CD4-positive, alpha-beta T cell treated with Interleukin-6 for 4 hours (primary cell): ENCODE data around the gene NUP210L.
A peak's percentile ranks its signal among the peaks of the same experiment; 100 is the strongest.
"Not testable (repeated sequence)": the region's sequence is repeated elsewhere in the genome, so short reads cannot be mapped to it uniquely, and the experiment has no call there.

Experiments
- DNase-seq: peaks from one replicate; pipeline ENCODE4 v3.0.0-alpha.2; 2020; ENCODE audit warnings: mixed read lengths

The NUP210L gene

DNA sequence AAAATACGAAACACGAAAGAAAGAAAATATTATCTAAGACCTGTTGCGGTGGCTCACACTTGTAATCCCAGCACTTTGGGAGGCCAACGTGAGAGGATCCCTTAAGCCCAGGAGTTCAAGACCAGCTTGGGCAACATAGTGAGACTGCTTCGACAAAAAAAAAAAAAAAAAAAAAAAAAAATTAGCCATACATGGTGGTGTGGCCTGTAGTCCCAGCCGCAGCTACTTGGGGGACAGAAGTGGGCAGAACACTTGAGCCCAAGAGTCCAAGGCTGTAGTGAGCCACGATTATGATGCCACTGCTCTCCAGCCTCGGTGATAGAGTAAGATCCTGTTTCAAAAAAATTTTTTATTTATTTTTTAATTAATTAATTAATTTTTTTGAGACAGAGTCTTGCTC, 167.3 kb downstream of the NUP210L start:
- no peak for DNase-seq

DNA sequence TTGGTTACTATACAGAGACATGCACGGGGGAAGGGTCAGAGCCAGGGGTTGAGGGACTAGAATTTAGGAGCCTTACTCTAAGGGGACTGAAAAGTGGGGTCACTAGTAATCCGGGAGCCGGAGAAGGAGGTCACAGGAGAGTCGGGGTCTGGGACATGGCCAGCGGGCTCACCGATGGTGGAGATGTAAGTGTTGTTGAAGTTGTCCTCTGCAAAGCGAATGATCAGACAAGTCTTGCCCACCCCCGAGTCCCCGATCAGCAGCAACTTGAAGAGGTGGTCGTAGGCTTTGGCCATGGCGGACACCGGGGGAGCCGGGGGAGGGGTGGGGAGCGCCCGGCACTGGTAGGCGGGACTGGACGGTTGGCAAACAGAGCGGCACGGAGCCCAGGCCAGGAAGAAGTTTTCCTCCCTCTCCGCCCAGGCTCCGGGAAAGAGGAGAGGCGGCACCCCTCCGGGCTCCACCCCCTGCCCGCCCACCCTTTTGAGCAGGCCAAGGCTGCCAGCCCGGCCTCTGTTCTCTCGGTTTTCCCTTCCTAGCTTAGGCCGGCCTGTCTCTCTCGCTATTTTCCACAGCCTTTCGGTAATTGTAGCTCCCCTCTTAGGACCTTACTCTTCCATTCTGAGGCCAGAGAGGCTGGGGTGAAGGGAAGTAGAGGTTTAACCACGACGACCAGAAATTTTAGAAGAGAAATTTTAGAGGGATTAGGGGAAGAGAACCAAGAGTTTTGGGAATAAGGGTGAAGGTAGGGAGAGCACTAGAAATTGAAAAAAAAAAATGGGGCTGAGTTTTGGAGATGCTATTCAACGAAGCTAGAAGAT, 168.7 kb downstream of the NUP210L start, which contains the start of gene RAB13:
Gene RAB13 (minus strand): TSS at position 399 of the 821 bp plus-strand sequence. CDS start 103 bp downstream, at position 296.
- DNase-seq = no peak

DNA sequence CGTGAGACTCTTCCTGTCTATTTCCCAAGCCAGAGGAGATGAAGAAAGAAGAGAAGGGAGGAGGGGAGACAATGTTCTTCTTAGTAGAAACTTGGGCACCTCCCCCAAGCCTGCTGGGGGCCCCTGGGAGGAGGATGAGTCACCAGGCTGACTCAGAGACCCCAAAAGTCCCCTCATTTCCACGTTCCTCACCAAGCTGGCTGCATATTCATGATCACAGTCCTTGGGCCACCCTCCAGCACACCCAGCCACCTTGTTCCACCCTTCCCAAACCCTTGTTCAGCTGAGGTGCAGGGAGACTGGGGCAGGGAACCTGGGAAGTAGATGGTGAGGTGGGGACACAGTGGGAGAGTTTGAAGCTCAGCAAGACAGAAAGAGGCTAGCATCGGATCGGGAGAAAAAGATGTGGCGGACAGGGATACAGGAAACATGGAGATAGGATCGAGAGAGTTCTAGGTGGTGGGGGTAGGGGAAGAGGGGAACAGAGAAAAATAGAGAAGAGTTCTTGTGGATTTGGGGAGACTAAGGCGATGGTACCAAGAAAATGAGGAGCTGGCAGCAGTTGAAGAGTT, 169.4 kb downstream of the NUP210L start:
- DNase-seq = peak; percentile 38

DNA sequence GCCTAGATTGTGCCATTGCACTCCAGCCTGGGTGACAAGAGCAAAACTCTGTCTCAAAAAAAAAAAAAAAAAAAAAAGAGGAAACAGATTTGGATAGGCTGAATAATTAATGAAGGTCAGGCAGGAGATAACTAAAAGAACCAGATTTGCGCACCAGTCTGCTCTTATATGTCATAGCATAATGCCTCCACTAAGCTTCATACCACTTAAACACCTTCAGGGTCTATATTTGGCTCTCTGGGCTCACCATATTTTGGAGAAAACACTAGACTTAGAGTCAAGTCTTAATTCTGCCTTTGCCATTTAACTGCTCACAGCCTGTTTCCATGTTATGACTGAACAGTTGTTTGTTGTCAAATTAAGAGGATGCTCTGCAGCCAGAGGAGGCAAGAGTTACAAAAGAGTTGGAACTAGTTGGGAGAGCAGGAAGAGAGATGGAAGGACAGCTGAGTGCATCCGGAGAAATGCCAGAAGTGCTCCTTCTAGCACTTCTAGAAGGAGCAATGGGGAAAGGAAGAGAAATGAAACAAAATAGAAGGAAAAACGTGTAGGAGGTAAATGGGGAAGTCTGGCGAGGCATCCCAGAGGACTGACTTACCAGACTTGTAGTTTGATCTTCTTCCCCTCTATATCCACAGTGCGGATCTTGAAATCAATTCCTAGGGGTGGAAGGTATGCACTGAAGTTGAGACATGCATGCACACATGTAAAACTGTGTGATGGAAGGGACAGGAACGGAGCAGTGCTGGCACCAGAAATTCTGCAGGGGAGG, 170.6 kb downstream of the NUP210L start:
- no peak for DNase-seq

DNA sequence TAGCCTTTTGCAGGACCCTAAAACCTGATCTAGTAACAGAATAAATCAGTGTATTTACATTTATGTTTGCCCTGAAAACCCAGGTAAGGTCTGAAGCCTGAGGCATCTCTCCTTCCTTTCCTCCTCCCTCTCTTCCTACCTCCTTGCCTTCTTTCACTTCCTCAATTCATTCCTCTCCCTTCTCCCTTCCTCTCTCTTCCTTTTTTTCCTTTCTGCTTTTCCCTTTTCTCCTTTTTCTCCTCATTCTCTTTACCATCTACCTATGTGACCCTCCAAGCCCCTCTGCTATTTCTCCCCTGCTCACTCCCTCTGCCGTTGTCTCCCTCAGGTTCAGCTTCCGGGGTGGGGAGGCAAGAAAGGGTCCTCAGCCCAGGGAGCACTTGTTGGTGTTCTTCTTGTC, 173.1 kb downstream of the NUP210L start:
- not testable (repeated sequence) for DNase-seq

DNA sequence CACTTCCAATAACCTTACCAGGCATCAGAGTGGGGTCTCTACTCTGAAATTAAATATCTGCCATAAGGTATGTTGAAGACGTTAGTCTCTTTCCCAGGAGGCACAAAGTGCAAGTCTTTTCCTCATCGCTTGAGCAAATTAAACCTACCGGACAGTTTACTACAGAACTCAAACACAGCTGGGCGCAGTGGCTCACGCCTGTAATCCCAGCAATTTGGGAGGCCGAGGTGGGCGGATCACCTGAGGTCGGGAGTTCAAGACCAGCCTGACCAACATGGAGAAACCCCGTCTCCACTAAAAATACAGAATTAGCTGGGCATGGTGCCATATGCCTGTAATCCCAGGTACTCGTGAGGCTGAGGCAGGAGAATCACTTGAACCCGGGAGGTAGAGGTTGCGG, 175.8 kb downstream of the NUP210L start:
- DNase-seq = not testable (repeated sequence)

DNA sequence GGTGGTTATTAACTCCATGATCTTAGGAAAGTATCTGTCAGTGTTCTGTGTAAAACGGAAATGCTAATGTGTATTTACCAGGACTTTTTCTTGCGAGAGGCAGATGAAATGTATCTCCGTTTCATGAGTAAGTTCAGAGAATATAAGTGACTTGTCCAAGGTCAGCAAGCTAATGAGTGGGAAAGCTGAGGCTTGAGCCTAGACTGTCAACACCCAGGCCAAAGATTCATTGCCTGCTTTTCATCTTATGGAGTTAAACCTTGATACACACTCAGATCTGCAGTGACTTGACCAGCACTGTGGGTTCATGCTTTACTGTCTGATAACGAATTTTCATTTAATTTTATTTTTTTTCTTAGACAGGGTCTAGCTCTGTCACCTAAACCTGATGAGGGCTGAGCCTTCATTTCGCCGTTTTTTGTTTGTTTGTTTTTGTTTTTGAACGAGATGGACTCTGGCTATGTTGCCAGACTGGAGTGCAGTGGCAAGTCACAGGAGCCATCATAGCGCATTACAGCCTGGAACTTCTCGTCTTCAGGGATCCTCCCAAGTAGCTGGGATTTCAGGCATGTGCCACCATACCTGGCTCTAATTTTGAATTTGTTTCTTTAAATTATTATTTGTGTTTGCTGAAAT, 176.5 kb downstream of the NUP210L start:
- no peak for DNase-seq

DNA sequence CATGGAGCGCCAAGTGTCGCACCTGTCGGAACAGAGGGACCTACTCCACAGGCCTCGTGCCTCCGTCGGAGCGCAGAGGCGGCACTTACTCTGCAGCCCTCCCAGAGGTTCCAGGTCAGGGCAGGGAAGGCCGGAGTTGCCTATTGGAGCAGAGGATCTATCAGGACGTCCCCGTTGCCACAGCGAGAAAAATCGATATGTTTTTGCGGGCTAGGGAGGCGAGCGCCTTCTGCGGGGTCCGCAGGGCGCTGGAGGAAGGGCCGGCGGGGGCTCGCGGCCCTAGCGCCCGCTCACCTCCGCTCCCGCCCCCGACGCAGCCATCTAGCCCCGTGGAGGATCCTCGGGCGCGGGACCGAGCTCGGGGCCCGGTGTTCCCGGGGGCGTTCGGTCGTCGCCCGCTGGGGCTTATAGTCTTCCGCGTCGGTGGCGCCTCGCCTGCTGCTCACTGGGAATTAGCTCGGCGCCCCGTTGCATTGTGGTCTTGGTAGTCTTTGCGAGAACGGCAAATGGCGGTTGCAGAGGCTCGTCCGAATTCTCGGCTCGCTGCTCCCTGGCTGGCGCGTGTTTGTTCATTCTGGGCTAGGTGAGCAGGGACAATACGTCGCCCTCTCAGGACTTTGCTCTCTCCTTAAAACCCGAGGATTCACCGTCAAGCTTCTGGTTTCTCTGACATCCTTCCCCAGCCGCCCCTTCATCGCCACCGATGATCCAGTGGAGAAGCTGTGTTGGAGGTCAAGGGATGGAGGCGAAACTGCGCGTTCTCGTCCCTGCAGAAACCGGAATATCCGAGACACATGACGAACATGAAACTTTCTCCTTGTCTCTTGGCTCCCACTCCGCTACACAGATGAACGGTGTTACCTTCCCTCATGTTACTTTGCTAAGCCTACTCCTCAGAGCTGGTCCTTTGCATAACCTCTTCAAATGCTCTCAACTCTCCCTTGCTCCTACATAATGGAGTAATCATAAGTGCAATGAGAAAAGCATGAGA, 177.3 kb downstream of the NUP210L start, which contains the start of gene JTB:
Gene JTB (minus strand): TSS at position 425 of the 991 bp plus-strand sequence. CDS start 422 bp downstream, at position 3.
- peak; percentile 87 for DNase-seq

DNA sequence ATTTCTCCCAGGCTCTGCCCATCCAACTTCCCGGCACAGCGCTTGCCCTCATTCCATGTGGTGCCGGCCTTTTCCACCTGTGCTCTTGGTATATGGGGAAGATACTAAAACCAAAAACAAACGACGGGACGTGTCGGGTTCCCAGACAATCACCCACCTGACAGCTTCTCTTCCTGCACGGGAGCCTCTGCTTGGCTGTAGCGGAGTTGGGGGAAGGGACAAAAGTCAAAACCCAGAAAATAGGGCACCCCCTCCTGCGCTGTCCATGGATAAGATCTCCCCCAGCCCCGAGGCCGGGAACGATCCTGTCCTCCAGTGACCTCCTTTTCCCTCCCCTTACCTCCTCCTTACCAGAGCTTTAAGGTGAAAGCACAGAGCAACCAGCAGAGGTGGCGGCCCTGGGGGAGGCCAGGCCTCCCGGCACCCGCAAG, 178.0 kb downstream of the NUP210L start:
- DNase-seq = no peak

DNA sequence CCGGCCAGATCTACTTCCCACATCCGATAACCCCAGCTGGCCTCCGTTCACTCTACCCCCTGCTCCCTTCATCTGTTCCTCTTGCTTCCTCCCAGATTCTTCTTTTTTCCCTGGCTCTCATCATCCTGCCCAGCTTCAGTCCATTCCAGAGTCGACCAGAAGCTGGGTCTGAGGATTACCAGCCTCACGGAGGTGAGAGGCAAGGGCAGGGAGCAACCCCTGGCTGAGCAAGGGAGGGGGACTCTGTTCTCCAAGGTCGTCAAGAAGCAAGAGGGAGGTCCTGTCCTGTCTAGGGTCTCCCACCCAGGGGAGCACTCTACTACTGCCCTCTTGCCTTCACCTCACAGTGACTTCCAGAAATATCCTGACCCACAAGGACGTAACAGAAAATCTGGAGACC, 181.3 kb downstream of the NUP210L start:
- DNase-seq = no peak

DNA sequence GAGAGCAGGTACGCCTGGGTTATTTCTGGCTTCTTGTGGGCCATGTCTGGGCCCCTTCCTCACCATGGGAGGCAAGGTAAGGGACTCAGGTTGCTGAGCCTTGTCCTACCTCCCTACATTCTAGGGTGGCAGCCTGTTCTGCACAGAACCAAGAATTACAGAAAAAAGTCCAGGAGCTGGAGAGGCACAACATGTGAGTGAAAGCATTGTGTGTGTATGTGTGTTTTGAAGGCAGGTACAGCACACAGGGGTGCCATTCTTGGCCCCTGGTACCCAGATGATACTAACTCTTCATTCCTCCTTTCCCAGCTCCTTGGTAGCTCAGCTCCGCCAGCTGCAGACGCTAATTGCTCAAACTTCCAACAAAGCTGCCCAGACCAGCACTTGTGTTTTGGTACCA, 181.8 kb downstream of the NUP210L start:
- no peak for DNase-seq

DNA sequence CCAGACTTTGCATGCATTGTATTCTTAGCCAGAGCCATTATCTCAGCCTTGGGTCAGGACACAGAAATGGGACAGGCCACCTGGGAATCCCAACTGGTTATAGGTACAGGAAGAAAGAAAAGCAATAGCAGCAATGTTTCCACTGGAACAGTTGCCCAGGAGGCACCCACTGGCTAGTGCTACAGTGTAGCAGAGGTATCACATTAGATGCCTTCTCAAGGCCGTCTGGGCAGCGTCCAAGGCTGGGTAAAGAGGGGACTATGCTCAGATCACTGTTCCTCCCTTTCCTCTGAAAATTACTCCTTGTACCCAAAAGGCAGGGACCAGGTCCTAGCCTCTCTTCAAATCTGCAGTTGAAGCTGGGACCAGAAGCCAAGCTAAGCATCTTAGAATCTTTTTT, 184.5 kb downstream of the NUP210L start:
- DNase-seq = no peak

DNA sequence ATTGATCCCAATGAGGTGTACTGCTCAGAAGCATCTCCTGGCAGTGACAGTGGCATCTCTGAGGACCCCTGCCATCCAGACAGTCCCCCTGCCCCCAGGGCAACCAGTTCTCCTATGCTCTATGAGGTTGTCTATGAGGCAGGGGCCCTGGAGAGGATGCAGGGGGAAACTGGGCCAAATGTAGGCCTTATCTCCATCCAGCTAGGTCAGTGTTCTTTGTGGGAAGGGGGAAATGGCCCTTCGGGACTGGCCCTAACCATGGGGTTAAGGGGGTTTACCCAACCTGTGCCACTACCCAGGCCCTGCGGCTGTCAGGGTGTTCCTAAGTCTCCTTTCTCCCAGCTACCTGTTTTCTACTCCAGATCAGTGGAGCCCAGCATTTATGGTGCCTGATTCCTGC, 185.9 kb downstream of the NUP210L start:
- no peak for DNase-seq

DNA sequence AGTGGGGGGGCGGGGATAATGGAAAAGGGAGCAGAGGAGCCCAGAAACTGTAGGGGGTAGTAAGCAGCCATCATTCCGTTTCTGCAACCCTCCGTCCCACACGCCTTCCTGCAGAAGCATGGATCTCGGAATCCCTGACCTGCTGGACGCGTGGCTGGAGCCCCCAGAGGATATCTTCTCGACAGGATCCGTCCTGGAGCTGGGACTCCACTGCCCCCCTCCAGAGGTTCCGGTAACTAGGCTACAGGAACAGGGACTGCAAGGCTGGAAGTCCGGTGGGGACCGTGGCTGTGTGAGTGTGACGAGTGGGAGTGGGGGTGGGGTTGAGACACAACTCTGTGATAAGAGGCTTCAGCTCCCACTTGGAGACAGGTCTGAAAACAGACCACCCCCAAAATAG, 186.5 kb downstream of the NUP210L start:
- no peak for DNase-seq

DNA sequence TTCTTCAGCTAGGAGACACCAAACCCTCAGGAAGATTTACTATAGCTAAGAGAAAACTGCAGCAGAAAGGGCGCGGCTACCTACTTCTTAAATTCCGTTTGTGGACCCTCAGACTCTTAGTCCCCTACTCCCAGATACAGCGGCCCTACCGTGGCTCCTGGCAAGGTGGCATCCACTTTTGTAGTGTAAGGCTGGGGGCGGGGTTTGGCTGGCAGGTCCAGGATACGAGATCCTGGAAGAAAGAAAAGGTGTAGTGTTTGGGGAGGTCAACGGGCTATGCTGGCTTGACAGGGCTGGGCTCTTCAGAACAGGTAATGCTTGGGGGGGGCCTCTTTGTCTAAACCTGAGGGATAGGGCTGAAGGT, 186.9 kb downstream of the NUP210L start:
- DNase-seq = no peak

DNA sequence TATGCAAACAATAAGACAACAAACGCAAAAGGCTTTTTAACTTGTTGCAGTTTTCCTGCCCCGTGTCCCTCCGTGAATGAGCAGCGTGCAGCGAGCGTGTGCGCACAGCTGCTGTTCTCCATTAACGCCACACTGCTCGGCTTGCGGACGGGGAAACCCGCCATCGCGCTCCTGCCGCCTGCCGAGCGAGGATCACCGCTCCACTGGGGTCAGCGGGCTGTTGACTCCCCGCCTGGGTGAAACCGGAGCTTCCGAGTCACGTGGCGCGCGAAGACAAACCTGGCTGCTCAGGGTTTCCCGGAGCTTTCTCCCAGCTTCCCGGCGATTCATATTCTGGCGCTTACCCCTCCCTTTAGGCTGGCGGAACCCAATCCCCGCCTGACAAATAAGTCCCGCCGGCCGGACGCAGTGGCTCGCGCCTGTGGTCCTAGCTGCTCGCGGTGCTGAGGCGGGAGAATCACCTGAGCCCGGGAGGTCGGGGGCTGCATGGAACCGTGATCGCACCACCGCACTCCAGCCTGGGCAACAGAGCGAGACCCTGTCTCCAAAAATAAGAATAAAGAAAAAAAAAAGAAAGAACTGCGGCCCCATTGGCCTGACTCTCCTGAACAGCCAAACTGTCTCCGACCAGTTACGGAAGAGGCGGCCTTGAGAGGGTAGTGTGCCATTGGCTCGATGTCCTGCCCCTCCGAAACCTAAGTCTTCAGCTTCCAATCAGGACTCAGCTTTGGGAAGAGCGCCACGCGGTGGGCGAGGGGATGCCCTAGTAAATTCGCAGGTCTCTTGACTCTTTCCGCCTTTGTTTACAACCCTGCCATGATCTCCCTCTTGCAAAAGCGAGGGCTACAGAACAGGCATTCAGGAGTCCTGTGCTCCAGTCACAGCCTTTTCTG, 187.5 kb downstream of the NUP210L start, which contains the start of gene CREB3L4:
Gene CREB3L4 (plus strand): TSS at position 796 of the 893 bp plus-strand sequence. CDS start 624 bp downstream, outside the sequence.
- peak; percentile 90 for DNase-seq

DNA sequence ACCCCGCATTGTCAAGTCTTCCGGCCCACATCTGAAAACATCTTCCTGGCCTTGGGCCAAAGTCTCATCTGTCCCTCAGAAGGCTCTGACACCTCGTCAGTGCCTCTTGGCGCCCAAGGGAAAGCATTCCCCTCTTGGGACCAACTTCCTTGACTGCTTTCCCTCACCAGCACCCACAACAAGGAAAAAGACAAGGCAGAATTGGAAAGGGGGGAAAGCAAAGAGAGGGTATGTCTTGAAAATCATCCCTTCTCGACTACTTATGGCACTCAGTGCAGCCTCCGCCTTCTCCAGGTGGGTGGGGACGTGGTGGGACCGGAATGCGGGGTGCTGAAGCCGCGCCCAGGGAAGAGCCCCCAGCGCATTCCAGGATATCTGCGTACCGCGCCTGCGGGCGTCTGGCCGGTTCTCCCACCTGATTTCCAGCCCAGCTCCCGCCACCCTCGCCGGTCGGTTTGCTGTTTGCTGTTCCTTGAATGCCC, 191.0 kb downstream of the NUP210L start:
- no peak for DNase-seq

DNA sequence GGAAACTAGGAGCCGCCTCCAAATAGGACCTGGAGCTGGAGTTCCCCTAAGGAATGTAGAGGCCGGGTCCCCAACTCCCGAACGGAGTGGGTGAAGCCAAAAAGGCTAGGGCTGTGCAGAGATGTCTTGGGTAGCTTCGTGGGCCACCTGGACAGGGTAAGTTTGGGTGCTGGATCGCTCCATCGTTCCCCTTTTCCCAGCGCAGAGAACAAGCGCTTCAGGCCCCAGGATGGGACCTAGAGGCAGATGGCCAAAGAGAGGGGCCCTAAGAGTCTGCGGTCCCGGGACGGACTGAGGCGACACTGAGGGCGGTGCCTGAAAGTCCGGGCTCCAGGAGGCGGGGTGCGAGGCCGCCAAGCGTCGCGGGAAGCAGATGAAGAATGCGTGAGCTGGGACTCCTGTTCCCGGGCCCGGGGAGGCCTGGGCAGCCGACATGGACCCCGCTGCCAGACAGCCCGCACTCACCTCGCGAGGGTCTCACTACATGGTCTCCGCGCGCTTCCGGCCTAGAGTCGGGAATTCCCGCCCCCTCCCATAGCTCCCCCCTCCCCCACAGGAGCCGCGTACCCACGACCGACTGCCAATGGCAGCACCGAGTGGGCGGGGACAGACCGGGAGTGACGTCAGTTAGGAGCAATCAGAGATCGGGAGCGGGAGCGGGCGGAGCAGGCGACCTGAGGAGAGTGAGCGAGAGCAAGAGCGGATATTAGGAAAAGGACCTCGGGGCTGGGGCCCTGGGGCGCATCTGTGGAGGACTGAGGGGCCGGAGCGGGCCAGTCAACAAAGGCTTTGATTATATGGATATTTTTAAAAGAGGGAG, 191.6 kb downstream of the NUP210L start, which contains the start of gene SLC39A1:
Gene SLC39A1 (minus strand): TSS at position 508 of the 820 bp plus-strand sequence. CDS start 822 bp downstream, outside the sequence.
- peak; percentile 98 for DNase-seq
